Right forelimb (tissue), 1 donor: ENCODE data around the gene CSF2RB.

Experiments
- DNase-seq: peaks from one replicate; pipeline ENCODE4 v3.0.0-alpha.2; 2018

CSF2RB gene

DNA sequence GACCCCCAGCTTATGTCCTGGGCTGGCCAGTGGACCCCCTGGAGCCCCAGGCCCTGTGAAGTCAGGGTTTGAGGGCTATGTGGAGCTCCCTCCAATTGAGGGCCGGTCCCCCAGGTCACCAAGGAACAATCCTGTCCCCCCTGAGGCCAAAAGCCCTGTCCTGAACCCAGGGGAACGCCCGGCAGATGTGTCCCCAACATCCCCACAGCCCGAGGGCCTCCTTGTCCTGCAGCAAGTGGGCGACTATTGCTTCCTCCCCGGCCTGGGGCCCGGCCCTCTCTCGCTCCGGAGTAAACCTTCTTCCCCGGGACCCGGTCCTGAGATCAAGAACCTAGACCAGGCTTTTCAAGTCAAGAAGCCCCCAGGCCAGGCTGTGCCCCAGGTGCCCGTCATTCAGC lies 24.6 kb downstream of the CSF2RB start:
- no peak for DNase-seq

DNA sequence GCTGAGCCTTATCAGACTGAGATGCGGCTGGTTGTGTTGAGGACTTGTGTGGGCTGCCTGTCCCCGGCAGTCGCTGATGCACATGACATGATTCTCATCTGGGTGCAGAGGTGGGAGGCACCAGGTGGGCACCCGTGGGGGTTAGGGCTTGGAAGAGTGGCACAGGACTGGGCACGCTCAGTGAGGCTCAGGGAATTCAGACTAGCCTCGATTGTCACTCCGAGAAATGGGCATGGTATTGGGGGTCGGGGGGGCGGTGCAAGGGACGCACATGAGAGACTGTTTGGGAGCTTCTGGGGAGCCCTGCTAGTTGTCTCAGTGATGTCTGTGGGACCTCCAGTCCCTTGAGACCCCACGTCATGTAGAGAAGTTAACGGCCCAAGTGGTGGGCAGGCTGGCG lies 25.5 kb downstream of the CSF2RB start:
- DNase-seq = no peak

DNA sequence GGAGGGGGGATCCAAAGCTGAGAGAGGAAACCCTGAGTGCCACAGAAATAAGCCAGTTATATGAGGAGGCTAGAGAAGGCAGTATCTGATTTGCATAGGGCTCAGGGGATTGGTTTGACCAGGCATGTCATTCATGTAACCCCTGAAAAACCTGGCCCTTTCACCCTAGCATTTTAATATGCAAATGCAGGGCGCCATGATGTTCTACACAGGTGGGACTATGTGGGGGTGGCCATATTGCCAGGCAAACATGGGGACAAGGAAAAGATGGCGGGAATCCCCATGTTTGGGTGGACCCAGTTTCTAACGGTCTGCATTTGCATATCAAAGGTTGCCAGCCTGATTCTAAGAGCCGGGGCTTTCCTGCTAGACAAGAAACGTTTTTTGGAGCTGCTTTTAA lies 27.2 kb downstream of the CSF2RB start:
- DNase-seq = no peak

GRCh38 chr22:36942556-36942955 lies 29.1 kb downstream of the CSF2RB start:
- DNase-seq = no peak

- no peak for DNase-seq
Observed at GRCh38 chr22:36946421-36947158, 33.2 kb downstream of the CSF2RB start.

GRCh38 chr22:36948273-36949225 lies 35.1 kb downstream of the CSF2RB start:
- DNase-seq = no peak

DNA sequence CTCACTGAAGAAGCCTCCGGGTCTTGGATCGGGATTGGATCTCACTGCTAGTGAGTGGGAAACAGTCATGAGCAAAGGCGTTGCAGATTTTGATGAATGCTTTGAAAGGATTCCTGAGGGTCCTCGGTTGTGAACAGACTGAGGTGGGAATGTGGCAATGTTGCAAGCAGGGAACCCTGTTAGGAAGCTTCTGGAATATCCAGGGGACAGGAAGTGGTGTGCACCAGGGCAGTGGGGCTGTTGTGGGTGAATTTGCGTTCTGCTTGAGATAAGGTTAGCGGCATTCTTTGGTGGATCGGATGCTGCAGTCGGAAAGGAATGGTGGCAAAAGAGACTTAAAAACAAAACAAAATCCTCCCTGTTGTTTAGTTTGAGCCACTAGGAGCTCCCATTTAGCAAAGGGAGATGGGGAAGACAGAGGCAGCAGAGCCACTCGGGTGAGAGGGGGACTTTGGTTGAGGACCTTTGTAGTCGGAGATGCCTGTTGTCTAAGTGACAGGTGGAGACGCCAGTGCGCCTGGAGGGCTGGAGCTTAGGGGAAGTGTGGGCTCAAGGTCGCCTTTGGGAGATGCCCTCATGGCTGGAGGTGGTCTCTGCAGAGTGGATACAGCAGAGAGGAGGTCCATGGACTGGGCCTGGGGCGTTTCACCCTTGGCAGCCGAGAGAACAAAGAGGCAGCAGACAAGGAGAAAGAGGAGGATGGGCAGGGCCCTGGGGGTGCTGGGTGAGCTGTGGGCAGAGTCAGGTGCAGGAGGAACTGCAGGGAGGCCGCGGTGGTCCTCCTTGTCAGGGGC lies 37.6 kb downstream of the CSF2RB start:
- no peak for DNase-seq

DNA sequence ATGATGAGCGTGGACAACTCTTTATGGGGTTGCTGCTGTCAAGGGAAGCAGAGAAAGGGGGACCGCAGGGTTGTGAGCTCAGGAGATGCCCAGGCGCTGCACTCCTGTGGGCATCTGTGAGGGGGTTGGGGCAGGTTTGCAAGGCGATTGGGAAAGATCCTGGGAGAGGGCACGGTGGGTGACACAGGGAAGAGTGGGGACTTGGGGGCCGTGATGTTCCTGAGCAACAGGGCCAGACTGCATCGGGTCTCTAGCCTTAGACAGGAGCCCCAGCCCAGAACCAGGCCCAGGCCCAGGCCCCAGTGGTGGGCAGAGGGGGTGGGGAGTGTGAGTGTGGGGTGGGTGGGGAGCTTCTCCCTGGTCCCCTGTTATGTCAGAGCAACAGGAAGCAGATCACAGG lies 38.3 kb downstream of the CSF2RB start:
- DNase-seq = no peak

DNA sequence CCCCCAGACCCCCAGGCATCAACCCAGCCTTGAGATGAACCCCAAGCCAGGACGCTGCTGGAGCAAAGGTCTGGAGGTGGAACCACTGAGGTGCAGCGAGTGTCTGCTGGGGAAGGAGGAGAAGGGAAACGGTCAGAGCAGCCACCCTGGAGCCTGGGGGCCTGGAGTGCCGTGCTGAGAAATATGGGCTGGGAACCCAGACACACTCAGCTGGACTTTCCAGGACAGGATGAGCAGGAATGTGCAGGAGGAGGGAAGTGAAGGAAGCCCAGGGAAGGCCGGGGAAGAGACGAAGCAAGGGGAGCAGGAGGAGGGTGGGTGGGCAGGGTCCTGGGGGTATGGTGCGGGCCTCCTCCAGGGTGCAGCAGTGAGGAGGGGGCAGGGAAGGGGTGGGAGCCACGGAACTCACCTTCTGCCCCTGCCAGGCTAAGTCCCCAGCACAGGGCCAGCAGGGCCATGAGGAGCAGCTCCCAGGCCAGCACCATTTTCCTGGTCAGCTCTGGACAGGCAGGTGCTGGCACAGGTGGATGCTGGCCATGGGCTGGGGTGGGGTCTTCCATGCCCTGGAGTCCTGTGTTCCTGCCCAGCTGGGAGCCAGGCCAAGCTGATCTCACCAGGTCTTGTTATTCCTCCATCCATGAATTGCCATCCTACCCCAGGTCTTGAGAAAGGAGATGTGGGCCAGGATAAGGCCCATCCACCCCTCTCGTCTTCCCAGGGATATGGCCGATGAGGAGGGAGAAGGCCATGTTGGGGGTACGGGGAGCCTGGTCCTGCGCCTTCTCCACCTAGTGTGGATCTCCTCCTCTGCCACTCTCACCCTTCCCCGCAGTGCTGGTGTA lies 40.0 kb downstream of the CSF2RB start:
- DNase-seq = no peak

DNA sequence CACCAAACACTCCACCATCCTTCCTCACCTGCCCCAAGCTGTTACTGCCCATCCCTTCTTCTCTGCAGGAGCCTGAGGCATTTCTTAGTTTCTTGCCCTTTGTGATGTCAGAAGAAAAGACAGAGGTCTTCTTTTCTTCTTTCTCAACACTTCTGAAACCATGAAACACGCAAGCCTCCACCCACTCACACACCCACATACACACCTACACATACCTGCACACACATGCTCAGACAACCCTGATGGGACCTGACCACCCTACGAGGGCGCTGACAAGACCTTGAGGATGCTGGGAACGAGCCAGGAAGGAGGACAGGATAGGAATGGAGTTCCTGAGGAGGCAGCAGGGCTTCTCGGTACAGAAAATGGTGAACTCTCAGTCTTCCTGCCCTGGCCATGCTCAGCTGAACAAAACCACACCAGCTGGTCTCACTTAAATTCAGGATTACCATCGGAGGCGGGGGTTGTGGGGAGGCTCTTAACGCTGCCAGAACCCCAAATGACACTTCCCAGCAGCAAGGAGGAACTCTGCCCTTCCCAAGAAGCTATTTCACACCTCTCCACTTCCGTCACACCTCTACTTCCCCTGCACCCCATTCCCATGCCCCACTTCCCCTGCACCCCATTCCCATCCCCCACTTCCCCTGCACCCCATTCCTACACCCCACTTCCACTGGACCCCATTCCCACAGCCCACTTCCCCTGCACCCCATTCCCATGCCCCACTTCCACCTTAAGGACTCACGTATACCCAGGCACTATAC lies 41.0 kb downstream of the CSF2RB start:
- DNase-seq = no peak

- DNase-seq = no peak
Observed at GRCh38 chr22:36955691-36956090, 42.3 kb downstream of the CSF2RB start.

- DNase-seq = no peak
Observed at GRCh38 chr22:36958366-36958765, 44.9 kb downstream of the CSF2RB start.

- DNase-seq = no peak
Observed at GRCh38 chr22:36961626-36962025, 48.2 kb downstream of the CSF2RB start.

GRCh38 chr22:36963302-36963701 lies 49.9 kb downstream of the CSF2RB start:
- no peak for DNase-seq

GRCh38 chr22:36964106-36964505 lies 50.7 kb downstream of the CSF2RB start:
- DNase-seq = no peak

- DNase-seq = no peak
Observed at GRCh38 chr22:36965696-36966095, 52.3 kb downstream of the CSF2RB start.

DNA sequence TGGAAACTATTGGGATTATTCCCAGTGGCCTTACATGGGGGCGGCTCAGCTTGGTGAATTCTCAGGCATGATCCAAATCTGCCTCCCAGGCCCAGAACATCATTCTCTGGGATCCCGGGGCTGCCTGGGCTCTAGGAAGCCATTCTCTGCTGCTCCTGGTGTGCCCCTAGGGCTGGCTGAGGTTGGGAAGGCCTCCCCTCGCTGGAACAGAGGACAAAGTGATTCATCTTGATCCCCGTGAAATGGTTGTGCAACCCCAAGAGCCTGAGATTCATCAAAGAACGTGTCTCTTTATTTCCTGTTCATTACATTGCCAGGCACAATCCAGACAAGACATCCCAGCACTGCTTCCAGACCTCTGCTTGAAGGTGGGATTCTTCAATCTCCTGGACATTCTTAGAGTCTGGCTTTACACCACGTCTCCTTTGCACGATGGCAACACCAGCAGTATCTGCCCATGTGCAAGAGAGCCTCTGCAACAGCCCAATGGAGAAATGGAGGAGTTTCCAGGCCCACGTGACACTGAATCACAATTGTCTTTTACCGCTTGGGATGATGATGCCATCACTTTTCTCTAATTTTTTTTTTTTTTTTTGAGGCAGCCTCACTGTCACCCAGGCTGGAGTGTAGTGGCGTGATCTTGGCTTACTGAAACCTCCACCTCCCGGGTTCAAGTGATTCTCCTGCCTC lies 53.6 kb downstream of the CSF2RB start:
- no peak for DNase-seq

GRCh38 chr22:36968249-36968964 lies 55.0 kb downstream of the CSF2RB start:
- no peak for DNase-seq

DNA sequence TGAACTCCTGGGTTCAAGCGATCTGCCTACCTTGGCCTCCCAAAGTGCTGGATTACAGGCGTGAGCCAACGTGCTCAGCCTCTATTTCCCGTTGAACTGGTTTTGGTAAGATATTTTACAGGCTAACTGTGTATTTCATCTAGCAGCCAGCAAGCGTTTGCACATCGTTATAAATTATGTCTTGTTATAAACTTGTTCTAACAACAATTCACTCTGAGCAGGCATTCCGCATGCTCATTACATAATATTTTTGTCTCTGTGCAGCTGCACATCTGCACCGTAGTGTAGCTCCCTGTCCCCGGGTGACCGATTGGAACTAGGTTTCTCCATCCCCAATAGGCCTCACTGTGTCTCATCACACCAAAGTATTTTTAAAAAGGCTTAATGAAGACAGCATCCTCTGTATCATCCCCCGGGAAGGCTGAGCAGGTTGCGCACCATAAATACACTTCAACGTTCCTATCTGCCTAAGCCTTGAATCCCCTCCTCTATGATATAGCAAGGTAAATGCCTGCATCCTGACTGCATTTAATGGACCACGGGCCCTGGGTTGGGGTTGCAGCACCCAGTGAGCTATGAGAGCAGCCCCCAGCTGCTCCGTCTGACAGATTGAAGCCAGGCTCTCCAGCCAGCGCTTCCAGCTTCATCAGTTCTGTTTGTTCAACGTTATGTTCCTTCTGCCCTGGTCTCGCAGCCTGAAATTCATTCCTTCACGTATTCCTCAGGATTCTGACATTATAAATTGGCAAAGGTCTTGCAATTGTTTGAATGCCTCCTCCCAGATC lies 58.1 kb downstream of the CSF2RB start:
- DNase-seq = no peak
